AG09309 (cell line): ENCODE measurements around the gene APBA2.
"Not testable (repeated sequence)": the region's sequence is repeated elsewhere in the genome, so short reads cannot be mapped to it uniquely, and the experiment has no call there.

Experiments used
- DNase-seq: peaks from one replicate; pipeline ENCODE4 v3.0.0-alpha.2; 2010; ENCODE audit warnings: low read depth
- H3K4me3 ChIP-seq: 2 replicates; pipeline ENCODE4 v1.5.1; 2011; ENCODE audit warnings: mild to moderate bottlenecking, low read depth, low read length, moderate library complexity; ENCODE audit not compliant: control insufficient read depth
- TF ChIP-seq, protein P1 (sequence below): IDR thresholded peaks from 2 replicates; pipeline ENCODE4 v1.5.1; 2011; ENCODE audit warnings: mild to moderate bottlenecking, low read depth, low read length, inconsistent platforms; ENCODE audit not compliant: insufficient read depth, control insufficient read depth; ENCODE audit errors: missing control alignments

The APBA2 gene

GRCh38 chr15:28888900-28889299 lies 3.1 kb downstream of the APBA2 start:
- TF ChIP-seq, protein P1, sequence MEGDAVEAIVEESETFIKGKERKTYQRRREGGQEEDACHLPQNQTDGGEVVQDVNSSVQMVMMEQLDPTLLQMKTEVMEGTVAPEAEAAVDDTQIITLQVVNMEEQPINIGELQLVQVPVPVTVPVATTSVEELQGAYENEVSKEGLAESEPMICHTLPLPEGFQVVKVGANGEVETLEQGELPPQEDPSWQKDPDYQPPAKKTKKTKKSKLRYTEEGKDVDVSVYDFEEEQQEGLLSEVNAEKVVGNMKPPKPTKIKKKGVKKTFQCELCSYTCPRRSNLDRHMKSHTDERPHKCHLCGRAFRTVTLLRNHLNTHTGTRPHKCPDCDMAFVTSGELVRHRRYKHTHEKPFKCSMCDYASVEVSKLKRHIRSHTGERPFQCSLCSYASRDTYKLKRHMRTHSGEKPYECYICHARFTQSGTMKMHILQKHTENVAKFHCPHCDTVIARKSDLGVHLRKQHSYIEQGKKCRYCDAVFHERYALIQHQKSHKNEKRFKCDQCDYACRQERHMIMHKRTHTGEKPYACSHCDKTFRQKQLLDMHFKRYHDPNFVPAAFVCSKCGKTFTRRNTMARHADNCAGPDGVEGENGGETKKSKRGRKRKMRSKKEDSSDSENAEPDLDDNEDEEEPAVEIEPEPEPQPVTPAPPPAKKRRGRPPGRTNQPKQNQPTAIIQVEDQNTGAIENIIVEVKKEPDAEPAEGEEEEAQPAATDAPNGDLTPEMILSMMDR = no peak
- no peak overlapping the region for H3K4me3 ChIP-seq
- no peak for DNase-seq

GRCh38 chr15:28889346-28889745 lies 3.6 kb downstream of the APBA2 start:
- TF ChIP-seq, protein P1 = no peak
- H3K4me3 ChIP-seq = no peak overlapping the region
- DNase-seq = no peak

DNA sequence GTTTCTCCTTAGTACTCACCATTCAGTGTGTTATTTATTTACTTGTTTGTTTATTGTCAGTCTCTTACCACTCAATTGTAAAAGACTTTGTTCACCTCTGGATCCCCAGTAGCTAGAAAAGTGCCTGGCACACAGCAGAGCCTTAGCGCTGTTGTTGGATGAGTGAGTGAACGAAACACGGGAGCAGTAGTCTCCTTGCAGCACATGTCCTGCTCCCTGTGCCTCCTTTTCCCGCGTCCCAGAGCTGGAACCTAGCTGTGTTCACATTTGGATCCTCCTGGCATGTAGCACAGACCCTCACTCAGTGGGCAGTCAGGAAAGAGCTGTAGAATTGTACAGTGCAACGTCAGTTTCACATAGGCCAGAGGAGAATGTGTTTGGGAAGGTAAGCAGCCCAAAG lies 4.1 kb downstream of the APBA2 start:
- not testable (repeated sequence) for H3K4me3 ChIP-seq, DNase-seq

GRCh38 chr15:28890291-28890690 lies 4.5 kb downstream of the APBA2 start:
- not testable (repeated sequence) for DNase-seq, H3K4me3 ChIP-seq

DNA sequence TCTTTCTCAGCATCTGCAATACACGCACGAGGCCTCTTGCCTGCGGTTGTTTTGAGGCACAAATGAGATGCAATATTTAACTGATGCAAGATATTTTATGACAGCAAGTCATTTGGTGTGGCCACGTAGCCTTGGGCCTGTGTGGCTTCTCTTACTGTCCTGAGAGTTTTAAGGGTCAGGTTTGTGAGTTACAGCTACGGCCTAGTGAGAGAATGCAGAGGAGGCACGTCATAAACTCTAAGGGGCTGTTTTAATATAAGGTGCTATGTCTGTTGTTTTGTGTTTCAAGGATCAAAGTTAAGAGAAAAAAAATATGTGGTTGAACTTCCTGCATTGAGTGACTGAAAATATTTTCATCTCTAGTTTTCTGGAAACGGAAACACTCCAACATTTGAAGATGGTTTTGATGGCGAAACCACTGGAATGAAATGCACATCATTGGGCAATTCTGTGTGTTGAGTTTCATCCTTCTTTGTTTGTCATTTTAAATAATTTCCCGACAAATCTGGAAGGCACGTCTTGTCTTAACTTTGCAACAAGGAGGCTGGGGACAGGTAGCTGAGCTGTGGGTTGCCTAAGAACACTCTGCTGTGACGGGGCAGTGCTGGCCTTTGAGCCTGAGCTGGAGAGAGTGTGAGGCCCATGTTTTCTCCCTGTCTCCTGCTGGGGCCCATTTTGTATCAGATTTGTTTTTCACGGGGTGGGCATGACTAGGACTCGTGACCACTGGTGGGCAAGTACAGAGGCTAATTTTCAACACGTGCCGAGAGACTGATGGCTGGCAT lies 5.1 kb downstream of the APBA2 start:
- no peak overlapping the region for H3K4me3 ChIP-seq
- TF ChIP-seq, protein P1 = no peak
- DNase-seq = no peak

- DNase-seq = no peak
- no peak overlapping the region for H3K4me3 ChIP-seq
- TF ChIP-seq, protein P1 = no peak
Measured at GRCh38 chr15:28891588-28891987, 5.8 kb downstream of the APBA2 start.

- TF ChIP-seq, protein P1 = no peak
- no peak overlapping the region for H3K4me3 ChIP-seq
- no peak for DNase-seq
Measured at GRCh38 chr15:28892789-28893610, 7.2 kb downstream of the APBA2 start.
